BLaER1 (cell line): ENCODE measurements around the gene ZDHHC13.

Experiments
- H3K27ac ChIP-seq: shearing (Covaris generic); formaldehyde crosslinking; 2 replicates; pipeline ENCODE4 v1.8.1; 2022
- H3K27me3 ChIP-seq: shearing (Covaris generic); formaldehyde crosslinking; 2 replicates; pipeline ENCODE4 v1.8.1; 2022
- H3K36me3 ChIP-seq: shearing (Covaris generic); formaldehyde crosslinking; 2 replicates; pipeline ENCODE4 v1.8.1; 2022
- H3K4me1 ChIP-seq: shearing (Covaris generic); formaldehyde crosslinking; 2 replicates; pipeline ENCODE4 v1.8.1; 2022
- H3K4me2 ChIP-seq: shearing (Covaris generic); formaldehyde crosslinking; 2 replicates; pipeline ENCODE4 v1.8.1; 2022
- H3K4me3 ChIP-seq: shearing (Covaris generic); formaldehyde crosslinking; 2 replicates; pipeline ENCODE4 v1.8.1; 2022
- H3K9ac ChIP-seq: shearing (Covaris generic); formaldehyde crosslinking; 2 replicates; pipeline ENCODE4 v1.8.1; 2022
- H3K9me3 ChIP-seq: shearing (Covaris generic); formaldehyde crosslinking; 2 replicates; pipeline ENCODE4 v1.8.1; 2022
- H4K20me1 ChIP-seq: shearing (Covaris generic); formaldehyde crosslinking; 2 replicates; pipeline ENCODE4 v1.8.1; 2022
- Cebpa-rat ChIP-seq: shearing (Covaris generic); IDR thresholded peaks from 2 replicates; pipeline ENCODE4 v1.8.1; 2022

ZDHHC13 gene

GRCh38 chr11:19116971-19117759, at the start of gene ZDHHC13:
Gene ZDHHC13, plus strand, starts transcription at chr11:19117168. Its CDS starts 82 bp downstream, at chr11:19117250.
- Histone ChIP-seq H3K36me3 (peaks cover 30% of the 10 kb centered on the region), H3K9ac (peak within 1 kb of the TSS; percentile 84), H3K27me3 (no peaks in the 10 kb centered on the region), H3K4me3 (peak within 1 kb of the TSS; percentile 93), H3K4me2 (peak within 1 kb of the TSS; percentile 96), H3K4me1 (peaks cover 29% of the 10 kb centered on the region), H3K9me3 (no peaks in the 10 kb centered on the region), H4K20me1 (peaks cover 21% of the 10 kb centered on the region), H3K27ac (peak within 1 kb of the TSS; percentile 84)
- no peak for TF ChIP-seq Cebpa-rat

DNA sequence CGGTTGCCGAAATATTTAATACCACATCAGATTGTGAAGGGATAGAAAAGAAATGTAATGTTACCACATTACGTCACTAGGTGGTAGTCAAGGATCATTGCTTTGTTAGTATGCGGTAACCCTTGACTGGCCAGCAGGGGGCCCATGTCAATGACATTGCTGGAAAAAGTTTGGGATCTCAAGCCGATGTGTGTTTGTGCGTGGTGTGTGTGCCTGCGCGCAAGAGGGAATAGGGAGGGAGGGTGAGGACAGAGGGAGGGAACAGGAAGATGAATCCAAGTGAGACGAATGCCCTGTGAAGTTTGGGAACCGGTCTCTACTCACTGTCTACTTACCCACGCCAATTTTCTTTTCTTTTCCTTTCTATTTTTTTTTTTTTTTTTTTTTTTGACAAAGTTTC, 45.7 kb upstream of the ZDHHC13 start:
- Histone ChIP-seq H3K27ac (no peak overlapping the region), H3K27me3 (no peaks in the 10 kb centered on the region), H3K4me3 (no peak overlapping the region), H3K36me3 (no peaks in the 10 kb centered on the region), H3K9me3 (peaks cover 11% of the 10 kb centered on the region), H4K20me1 (no peaks in the 10 kb centered on the region), H3K9ac (no peak overlapping the region), H3K4me1 (no peaks in the 10 kb centered on the region), H3K4me2 (peak overlapping the region; percentile 36; the same call in 1 of the 2 replicates)
- TF ChIP-seq Cebpa-rat, result no peak

DNA sequence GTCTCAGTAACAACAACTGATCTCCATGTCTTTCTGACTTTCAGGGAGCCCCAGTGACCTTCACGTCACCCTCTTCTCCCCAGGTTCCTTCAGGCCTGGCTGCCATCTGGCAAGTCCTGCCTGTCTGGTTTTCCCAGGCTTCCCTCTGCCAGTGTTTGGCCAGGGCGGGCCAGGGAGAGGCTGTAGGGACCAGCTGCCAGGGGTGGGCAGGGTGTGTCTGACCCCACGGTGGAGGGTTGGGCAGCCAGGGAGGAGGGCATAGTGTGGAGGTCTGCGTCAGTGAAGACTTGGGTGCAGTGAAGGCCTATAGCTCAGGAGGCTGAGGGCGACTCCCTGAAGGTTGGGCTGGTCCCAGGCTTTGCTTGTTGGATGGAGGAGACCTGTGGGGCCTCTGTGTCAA, 44.5 kb upstream of the ZDHHC13 start:
- Histone ChIP-seq H3K4me2 (no peak overlapping the region), H3K27me3 (no peaks in the 10 kb centered on the region), H3K9me3 (peaks cover 11% of the 10 kb centered on the region), H3K27ac (no peak overlapping the region), H4K20me1 (no peaks in the 10 kb centered on the region), H3K4me3 (no peak overlapping the region), H3K9ac (no peak overlapping the region), H3K36me3 (no peaks in the 10 kb centered on the region), H3K4me1 (no peaks in the 10 kb centered on the region)
- no peak for TF ChIP-seq Cebpa-rat

DNA sequence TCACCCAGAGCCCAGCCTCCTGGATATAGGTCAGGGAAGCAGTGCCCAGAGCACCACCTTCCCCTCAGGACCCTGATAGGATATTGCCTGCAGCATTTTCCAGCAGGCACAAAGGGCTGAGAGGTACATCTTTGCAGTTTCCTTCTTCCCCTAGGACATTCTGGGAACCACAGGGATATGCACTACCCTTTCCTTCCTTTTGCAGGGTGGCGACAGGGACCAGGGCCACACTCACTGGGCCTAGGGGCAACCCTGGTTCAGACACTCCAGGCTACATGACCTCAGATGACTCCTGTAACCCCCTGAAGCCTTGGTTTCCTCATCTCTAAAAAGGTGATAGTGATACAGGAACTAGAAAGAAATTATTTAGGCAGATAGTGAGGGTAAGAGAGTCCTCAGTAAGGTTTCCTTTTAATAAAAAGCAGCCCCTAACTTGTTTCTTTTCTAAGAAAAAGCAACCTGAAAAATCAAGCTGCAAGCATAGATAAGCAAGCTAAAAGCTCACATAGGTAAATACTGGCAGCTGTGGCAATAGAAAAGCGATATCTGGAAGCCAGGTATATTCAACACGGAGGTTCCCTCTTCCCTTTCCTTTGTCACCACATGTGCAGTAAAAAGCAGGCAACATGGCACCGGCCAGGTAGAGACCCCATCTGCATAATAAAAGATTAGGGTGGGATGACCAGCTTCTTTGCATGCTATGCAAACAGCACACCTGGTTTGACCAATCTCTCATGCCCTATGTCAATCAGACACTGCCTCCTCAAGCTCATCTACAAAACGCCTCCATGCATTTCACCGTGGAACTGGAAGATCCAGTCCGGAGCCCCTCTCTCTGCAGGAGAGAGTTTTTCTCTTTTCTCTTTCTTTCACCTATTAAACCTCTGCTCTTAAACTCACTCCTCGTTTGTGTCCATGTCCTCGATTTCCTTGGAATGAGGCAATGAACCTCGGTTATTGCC, 43.2 kb upstream of the ZDHHC13 start:
- peaks cover 6% of the 10 kb centered on the region for H3K9me3 ChIP-seq
- H3K9ac ChIP-seq, result no peak overlapping the region
- no peaks in the 10 kb centered on the region for H3K27me3 ChIP-seq
- H3K36me3 ChIP-seq, result no peaks in the 10 kb centered on the region
- H4K20me1 ChIP-seq, result no peaks in the 10 kb centered on the region
- TF ChIP-seq Cebpa-rat, result no peak
- H3K27ac ChIP-seq, result no peak overlapping the region
- H3K4me1 ChIP-seq, result no peaks in the 10 kb centered on the region
- H3K4me2 ChIP-seq, result no peak overlapping the region
- no peak overlapping the region for H3K4me3 ChIP-seq

- no peak overlapping the region for H3K4me3 ChIP-seq
- no peaks in the 10 kb centered on the region for H4K20me1 ChIP-seq
- TF ChIP-seq Cebpa-rat, result no peak
- H3K27me3 ChIP-seq, result no peaks in the 10 kb centered on the region
- H3K36me3 ChIP-seq, result no peaks in the 10 kb centered on the region
- H3K9me3 ChIP-seq, result no peaks in the 10 kb centered on the region
- H3K27ac ChIP-seq, result no peak overlapping the region
- no peak overlapping the region for H3K4me2 ChIP-seq
- H3K9ac ChIP-seq, result no peak overlapping the region
- no peaks in the 10 kb centered on the region for H3K4me1 ChIP-seq
Measured at GRCh38 chr11:19075636-19076035, 41.3 kb upstream of the ZDHHC13 start.

- Histone ChIP-seq H3K9ac (no peak overlapping the region), H3K27ac (no peak overlapping the region), H3K27me3 (no peaks in the 10 kb centered on the region), H3K4me2 (no peak overlapping the region), H3K9me3 (no peaks in the 10 kb centered on the region), H3K4me3 (no peak overlapping the region), H3K4me1 (no peaks in the 10 kb centered on the region), H4K20me1 (no peaks in the 10 kb centered on the region), H3K36me3 (no peaks in the 10 kb centered on the region)
- TF ChIP-seq Cebpa-rat, result no peak
Measured at GRCh38 chr11:19076744-19077589, 40.0 kb upstream of the ZDHHC13 start.

DNA sequence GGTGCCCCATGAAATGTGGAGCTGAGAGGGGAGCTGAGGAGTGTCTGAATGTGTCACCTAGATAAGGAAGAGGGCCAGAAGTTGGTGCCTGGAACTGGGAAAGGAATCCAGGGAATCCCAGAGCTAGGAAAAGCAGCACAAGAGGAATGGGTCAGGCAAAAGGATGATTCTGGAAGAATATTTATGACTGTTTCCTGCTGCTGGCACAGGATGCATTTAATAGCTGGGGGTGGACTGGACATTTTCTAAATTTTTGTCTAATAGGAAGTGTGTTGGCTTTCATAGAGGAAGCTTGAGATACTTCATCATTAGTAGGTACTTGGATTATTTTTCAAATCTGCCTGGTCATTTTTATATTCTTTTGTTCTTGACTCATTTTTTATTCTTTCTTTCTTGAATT, 39.0 kb upstream of the ZDHHC13 start:
- no peak overlapping the region for H3K4me3 ChIP-seq
- no peak for TF ChIP-seq Cebpa-rat
- H3K4me1 ChIP-seq, result no peaks in the 10 kb centered on the region
- no peak overlapping the region for H3K4me2 ChIP-seq
- H3K27me3 ChIP-seq, result no peaks in the 10 kb centered on the region
- H4K20me1 ChIP-seq, result no peaks in the 10 kb centered on the region
- no peak overlapping the region for H3K9ac ChIP-seq
- no peaks in the 10 kb centered on the region for H3K36me3 ChIP-seq
- H3K27ac ChIP-seq, result no peak overlapping the region
- H3K9me3 ChIP-seq, result no peaks in the 10 kb centered on the region

DNA sequence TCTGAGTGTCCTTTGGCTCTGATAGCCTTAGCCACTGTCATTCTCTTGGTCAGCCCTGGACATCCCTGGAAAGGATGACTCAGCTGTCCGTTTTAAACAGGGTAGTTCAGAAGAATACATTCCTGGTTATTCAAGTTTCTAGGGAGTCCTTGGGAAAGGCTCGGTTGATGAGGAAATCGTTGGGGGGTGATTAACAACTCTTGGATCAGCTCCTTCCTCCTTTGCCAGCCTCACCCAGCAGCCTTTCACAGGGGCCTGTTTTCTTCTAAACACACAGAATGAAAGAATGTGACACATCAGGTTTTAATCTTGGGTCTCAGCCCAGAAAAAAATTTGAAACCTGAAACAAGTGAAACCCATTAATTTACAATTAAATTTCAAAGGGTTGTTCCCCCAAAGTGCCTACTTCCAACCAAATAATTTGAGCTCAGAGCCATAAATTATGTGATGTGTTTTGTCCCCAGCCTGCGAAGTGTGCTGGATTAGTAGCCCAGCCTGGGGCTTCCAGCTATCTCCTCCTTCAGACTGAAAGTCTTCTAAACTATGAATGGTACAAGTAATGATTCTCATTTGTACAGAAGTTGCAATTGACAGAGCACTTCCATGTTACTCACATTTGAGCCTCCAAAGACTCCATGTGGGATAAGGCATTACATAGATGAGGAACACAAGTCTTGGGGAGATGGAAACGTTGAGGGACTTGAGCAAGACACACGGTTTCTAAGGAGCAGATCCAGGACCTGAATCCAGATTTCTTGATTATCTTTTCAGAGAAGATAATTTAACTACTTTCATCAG, 37.1 kb upstream of the ZDHHC13 start:
- Histone ChIP-seq H3K9ac (no peak overlapping the region), H3K27me3 (no peaks in the 10 kb centered on the region), H3K27ac (no peak overlapping the region), H3K4me2 (no peak overlapping the region), H3K4me1 (no peaks in the 10 kb centered on the region), H3K4me3 (no peak overlapping the region), H3K9me3 (no peaks in the 10 kb centered on the region), H3K36me3 (no peaks in the 10 kb centered on the region), H4K20me1 (no peaks in the 10 kb centered on the region)
- no peak for TF ChIP-seq Cebpa-rat

DNA sequence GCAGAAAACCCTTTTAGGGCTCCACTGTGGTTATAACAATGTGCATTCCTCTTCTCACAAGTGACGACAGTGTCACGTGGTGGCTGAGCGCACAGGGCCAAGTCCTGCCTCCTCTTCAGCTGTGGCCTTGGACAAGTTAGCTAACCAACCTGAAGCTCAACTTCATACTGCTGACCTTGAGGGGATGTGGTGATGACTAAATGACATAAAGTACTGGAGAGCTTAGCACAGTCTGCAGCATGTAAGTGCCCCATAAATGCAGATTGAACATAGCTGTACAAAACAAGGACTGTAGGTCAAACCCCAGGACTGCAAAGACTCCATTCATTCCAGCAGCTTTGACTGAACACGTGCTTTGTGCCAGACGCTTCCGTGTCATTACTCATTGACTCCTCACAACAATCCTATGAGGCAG, 36.4 kb upstream of the ZDHHC13 start:
- Histone ChIP-seq H3K9me3 (no peaks in the 10 kb centered on the region), H3K4me2 (no peak overlapping the region), H3K36me3 (no peaks in the 10 kb centered on the region), H3K9ac (no peak overlapping the region), H4K20me1 (no peaks in the 10 kb centered on the region), H3K27me3 (no peaks in the 10 kb centered on the region), H3K4me1 (no peaks in the 10 kb centered on the region), H3K27ac (no peak overlapping the region), H3K4me3 (no peak overlapping the region)
- TF ChIP-seq Cebpa-rat, result no peak
